Epithelial cell of esophagus (primary cell): ENCODE results near the gene PTRH1.

Source experiments
- DNase-seq: peaks from one replicate; pipeline ENCODE4 v3.0.0; 2010; ENCODE audit warnings: low read depth
- H3K4me3 ChIP-seq: 2 replicates; pipeline ENCODE4 v1.5.1; 2011; ENCODE audit warnings: mild to moderate bottlenecking, low read length, control low read depth
- TF ChIP-seq, protein P1 (sequence below): IDR thresholded peaks from 2 replicates; pipeline ENCODE4 v1.5.1; 2011; ENCODE audit warnings: low read depth, mild to moderate bottlenecking, low read length, control low read depth, inconsistent platforms; ENCODE audit not compliant: insufficient read depth; ENCODE audit errors: missing control alignments

The PTRH1 gene

DNA sequence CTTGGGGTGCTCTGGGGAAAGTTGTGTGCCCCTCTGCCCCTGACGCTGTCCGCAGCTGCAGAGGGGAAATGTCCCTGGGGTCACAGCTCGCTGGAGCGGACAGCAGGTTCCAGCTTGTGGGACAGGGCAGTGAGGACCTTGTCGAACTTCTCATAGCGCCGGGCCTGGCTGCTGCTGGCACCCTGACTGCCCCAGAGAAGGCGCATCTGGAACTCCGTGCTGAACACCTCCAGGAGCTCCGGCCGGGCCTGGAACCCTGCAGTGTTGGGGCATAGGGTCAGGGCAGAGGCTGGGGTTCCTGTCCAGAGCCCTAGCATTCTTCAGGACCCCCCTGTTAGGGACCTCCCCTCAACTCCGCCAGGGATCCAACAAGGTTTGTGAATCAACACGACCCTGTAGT lies 23.2 kb upstream of the PTRH1 start:
- TF ChIP-seq, protein P1, sequence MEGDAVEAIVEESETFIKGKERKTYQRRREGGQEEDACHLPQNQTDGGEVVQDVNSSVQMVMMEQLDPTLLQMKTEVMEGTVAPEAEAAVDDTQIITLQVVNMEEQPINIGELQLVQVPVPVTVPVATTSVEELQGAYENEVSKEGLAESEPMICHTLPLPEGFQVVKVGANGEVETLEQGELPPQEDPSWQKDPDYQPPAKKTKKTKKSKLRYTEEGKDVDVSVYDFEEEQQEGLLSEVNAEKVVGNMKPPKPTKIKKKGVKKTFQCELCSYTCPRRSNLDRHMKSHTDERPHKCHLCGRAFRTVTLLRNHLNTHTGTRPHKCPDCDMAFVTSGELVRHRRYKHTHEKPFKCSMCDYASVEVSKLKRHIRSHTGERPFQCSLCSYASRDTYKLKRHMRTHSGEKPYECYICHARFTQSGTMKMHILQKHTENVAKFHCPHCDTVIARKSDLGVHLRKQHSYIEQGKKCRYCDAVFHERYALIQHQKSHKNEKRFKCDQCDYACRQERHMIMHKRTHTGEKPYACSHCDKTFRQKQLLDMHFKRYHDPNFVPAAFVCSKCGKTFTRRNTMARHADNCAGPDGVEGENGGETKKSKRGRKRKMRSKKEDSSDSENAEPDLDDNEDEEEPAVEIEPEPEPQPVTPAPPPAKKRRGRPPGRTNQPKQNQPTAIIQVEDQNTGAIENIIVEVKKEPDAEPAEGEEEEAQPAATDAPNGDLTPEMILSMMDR = no peak
- H3K4me3 ChIP-seq = no peak overlapping the region
- no peak for DNase-seq

DNA sequence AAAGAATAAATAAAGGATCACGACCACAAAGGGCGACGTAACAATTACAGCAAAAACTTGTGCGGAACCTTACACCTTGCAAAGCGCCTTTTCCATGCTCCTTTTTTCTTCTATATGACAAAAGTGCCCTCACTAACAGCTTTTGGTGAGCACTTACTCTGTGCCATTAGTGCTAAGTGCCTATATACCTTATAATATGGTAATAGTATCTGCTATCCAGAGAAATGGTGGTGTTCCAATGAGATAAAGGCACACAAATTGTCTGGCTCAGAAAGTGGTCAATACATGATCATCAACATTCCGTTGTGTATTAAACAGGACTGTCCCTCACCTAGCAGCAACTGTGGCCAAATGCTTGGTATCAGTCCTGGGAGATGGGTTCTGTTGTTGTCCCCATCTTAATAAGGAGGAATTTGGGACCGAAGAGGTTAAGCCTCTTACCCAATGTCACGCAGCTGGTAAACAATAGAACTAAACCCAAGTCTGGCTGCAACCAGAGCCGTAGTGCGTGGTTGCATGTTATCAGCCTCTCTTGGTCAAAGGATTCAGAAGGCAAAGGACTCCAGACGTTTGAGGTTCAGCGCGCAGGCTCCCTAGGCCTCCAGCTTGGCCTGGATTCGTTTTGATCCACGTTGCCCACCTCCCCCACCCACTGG lies 20.2 kb upstream of the PTRH1 start:
- TF ChIP-seq, protein P1 = no peak

DNA sequence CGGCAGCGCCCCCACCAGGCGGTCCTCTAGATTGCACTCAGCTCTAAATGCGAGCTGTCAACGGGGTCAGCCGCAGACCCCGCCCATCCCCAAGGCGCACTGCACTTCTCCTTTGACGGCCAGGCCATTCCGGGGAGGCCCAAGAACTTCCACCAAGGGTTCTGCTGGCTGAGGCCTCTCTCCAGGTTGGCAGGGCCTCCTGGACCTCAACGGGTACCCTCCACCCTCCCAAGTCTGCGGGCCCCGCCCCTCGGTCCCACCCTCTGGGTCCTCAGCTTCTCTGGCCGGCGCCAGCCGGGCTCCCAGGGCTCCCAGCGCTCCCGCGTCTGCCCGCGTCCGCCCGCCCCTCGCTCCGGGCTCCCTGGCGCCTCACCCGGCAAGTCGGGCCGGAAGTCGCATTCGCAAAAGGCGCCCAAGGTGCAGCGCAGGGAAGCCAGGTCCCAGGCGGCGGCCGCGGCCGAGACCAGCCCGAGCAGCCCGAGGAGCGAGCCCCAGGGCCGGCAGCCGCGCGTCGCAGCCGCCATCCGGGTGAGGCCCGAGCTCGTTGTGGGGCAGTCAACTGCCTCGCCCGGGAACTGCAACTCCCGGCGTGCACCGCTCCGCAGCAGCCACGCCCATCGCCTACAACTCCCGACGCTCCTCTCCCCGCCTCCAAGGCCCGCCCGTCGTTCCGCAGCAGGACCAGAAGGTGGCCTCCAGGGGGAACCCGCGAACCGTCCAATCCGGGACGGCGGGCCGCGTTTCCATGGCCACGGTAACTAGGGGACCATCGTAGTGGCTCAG lies 19.5 kb upstream of the PTRH1 start, which contains the start of gene TOR2A:
Gene TOR2A (minus strand): TSS at position 548 of the 783 bp plus-strand sequence. CDS start 24 bp downstream, at position 524.
- TF ChIP-seq, protein P1 = peak; percentile 92
- DNase-seq = peak; percentile 98
- peak within 1 kb of the TSS; percentile 78 for H3K4me3 ChIP-seq

More for the DNA sequence above, 20.2 kb upstream of the PTRH1 start:
- no peak overlapping the region for H3K4me3 ChIP-seq
- DNase-seq = no peak

DNA sequence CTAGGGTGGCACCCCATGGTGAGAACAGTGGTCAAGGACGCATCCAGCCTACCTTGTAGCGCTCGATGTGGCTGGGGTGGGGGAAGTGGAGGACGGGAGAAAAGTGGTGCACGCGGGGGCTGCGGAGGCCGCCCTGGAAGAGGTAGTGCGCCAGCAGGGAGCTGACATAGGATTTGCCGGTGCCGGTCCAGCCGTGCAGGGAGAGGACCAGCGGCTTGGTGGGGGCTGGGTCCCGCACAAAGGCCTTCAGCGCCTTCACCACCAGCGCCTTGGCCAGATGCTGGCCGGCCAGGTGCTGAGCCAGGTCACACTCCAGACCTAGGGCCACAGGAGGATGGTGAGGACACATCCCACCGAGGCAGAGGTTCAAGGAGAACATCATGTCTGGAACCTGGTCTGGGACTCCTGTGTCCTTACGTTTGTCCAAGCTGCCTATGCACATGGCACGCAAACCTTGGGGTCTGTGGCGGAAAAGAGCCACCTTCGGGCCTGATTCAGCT lies 18.8 kb upstream of the PTRH1 start:
- TF ChIP-seq, protein P1 = no peak
- peak overlapping the region; percentile 78 for H3K4me3 ChIP-seq
- no peak for DNase-seq

DNA sequence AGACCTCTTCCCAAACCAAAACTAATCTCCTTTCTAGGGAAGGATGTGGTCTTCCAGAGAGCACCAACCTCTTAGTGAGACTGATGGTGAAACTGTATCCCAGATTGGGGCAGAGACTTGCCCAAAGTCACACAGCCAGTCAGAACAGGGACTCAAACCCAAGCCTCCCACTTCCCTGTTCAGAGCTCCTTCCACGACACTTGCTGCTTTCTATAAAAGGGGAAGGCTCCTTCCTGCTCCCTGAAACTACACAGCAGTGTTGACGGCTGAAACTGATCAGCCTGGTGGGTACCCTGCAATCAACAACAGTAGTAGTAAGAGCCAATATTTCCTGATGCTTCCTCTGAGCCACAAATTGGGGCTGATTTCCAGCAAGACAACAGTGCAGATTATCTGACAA lies 18.2 kb upstream of the PTRH1 start:
- DNase-seq = no peak
- TF ChIP-seq, protein P1 = no peak
- H3K4me3 ChIP-seq = no peak overlapping the region

DNA sequence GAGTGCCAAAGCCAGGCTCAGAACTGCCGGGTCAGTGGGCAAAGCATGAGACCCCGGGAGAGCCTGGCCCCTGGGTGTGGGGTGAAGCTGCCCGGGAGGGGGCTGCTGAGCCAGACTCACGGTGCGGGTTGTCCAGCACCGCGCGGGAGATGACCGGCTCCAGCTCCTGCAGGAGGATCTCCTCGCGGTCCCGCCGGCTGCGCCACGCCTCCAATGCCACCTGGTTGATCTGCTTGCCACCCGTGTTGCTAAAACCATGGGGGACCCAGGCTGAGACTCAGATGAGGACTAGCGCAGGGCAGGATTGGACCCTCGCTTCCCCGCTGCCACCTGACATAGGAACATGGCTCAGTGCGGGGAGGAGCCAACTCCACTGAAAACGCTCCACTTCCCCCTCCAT lies 17.0 kb upstream of the PTRH1 start:
- TF ChIP-seq, protein P1 = no peak
- no peak for DNase-seq
- H3K4me3 ChIP-seq = no peak overlapping the region
